ENCODE data around the gene ST6GALNAC2. TPM values are rescaled to one million over a fixed set of nuclear protein-coding genes. Genes with fewer than 3 reads are reported as not detected.

The ST6GALNAC2 gene
- total RNA-seq, 6 experiments from 2014 or later = 0.81 to 5.0 (median 2.3) TPM

- H3K4me1 ChIP-seq = peaks cover 0 to 46% (median 12%) of the 10 kb centered on the region in 4 donors
- no peaks in the 10 kb centered on the region for H3K27me3 ChIP-seq
- TF ChIP-seq POLR2A (IDR thresholded peaks at IDR 0.05) = no peak
- TF ChIP-seq CTCF (IDR thresholded peaks at IDR 0.05) = no peak
- WGBS (ENCODE audit: insufficient coverage, low coverage, low lambda C conversion rate, missing lambda C conversion rate) = 54% methylated on average over 8 of the region's 24 CpGs
- ATAC-seq = peak in 2 of 4 donors; percentile 8 to 11
- H3K36me3 ChIP-seq = no peaks in the 10 kb centered on the region
- DNase-seq = peak in 1 of 3 donors; percentile 57
- no peak overlapping the region for H3K4me3 ChIP-seq
- intact Hi-C loops (cut with DNase I) = no loop called here
- H3K9me3 ChIP-seq = no peaks in the 10 kb centered on the region
- no peak overlapping the region for H3K27ac ChIP-seq
Observed at GRCh38 chr17:76544546-76545365, 40.9 kb downstream of the ST6GALNAC2 start.

DNA sequence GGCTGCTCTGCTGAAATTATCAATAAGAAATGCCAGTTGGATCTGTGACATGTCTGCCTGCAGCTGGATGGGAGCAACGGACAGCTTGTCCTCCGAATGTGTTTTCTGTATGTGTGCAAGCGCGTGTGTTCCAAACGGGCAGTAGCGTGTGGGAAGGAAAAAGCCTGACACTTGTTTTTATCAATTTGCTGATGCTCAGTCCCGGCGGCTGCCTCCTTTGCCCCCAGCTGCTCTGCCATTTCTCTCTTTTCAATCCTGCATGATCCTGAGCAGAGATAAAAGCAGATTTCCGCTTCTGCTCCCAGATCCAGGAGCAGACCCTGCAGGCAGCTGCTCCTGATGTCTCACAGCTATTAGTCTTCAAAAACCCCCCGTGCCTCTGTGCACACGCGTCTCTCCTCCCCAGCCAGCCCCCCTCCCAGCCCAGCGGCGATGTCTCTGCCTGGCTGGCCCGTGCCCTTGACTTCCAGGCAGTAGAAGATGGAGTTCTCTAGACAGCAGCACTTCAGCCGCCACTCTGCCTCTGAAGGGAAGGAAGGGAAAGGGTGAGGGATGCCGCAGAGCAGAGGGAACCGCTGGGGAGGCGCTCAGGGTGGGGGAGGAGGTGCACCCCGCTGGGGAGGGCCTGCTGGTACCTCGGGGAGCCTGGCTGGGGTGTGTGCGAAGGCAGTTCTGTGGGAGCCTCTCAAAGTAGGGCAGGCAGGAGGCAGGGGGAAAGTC, 41.7 kb downstream of the ST6GALNAC2 start:
- H3K27ac ChIP-seq = no peak overlapping the region

GRCh38 chr17:76543482-76543825, 42.2 kb downstream of the ST6GALNAC2 start:
- no peak overlapping the region for H3K27ac ChIP-seq
- H3K36me3 ChIP-seq = no peaks in the 10 kb centered on the region
- intact Hi-C loops (cut with DNase I) = no loop called here
- no peaks in the 10 kb centered on the region for H3K27me3 ChIP-seq
- no peak for ATAC-seq
- no peak overlapping the region for H3K4me3 ChIP-seq
- WGBS (ENCODE audit: insufficient coverage, low coverage, low lambda C conversion rate, missing lambda C conversion rate) = 73% methylated on average over 3 of the region's 6 CpGs
- no peak for DNase-seq
- no peaks in the 10 kb centered on the region for H3K9me3 ChIP-seq
- peaks cover 0 to 36% (median 10%) of the 10 kb centered on the region in 4 donors for H3K4me1 ChIP-seq
- TF ChIP-seq CTCF (IDR thresholded peaks at IDR 0.05) (no peak), POLR2A (IDR thresholded peaks at IDR 0.05) (no peak)

More for the DNA sequence above, 41.7 kb downstream of the ST6GALNAC2 start:
- no peak for ATAC-seq
- WGBS (ENCODE audit: insufficient coverage, low coverage, low lambda C conversion rate, missing lambda C conversion rate) = 48% methylated on average over 8 of the region's 22 CpGs
- no peak for DNase-seq
- Histone ChIP-seq H3K27me3 (no peaks in the 10 kb centered on the region), H3K4me1 (peaks cover 0 to 39% (median 12%) of the 10 kb centered on the region in 4 donors), H3K9me3 (no peaks in the 10 kb centered on the region), H3K4me3 (no peak overlapping the region), H3K36me3 (no peaks in the 10 kb centered on the region)
- intact Hi-C loops (cut with DNase I) = no loop called here
- TF ChIP-seq POLR2A (IDR thresholded peaks at IDR 0.05) = no peak
- no peak for TF ChIP-seq CTCF (IDR thresholded peaks at IDR 0.05)

GRCh38 chr17:76542984-76543383, 42.7 kb downstream of the ST6GALNAC2 start:
- ATAC-seq (no peak), DNase-seq (no peak)
- Histone ChIP-seq H3K4me3 (no peak overlapping the region), H3K9me3 (no peaks in the 10 kb centered on the region), H3K27ac (no peak overlapping the region), H3K36me3 (no peaks in the 10 kb centered on the region), H3K4me1 (peaks cover 0 to 36% (median 7%) of the 10 kb centered on the region in 4 donors), H3K27me3 (no peaks in the 10 kb centered on the region)
- intact Hi-C loops (cut with DNase I) = no loop called here
- no peak for TF ChIP-seq CTCF (IDR thresholded peaks at IDR 0.05)
- TF ChIP-seq POLR2A (IDR thresholded peaks at IDR 0.05) = no peak
- no CpG with 5 or more reads among the region's 8 CpGs for WGBS (ENCODE audit: insufficient coverage, low coverage, low lambda C conversion rate, missing lambda C conversion rate)
